ENCODE results near the gene EEPD1.
A peak's percentile ranks its signal among the peaks of the same experiment; 100 is the strongest.

EEPD1 gene

GRCh38 chr7:36262309-36263094 lies 109.4 kb downstream of the EEPD1 start:
- DNase-seq = no peak

GRCh38 chr7:36263095-36263484 lies 110.0 kb downstream of the EEPD1 start:
- DNase-seq = no peak

GRCh38 chr7:36264123-36264801 lies 111.2 kb downstream of the EEPD1 start:
- peak in 1 of 2 donors; percentile 50 for DNase-seq

GRCh38 chr7:36264913-36265516 lies 112.0 kb downstream of the EEPD1 start:
- DNase-seq = no peak

- peak in 1 of 2 donors; percentile 29 for DNase-seq
Measured at GRCh38 chr7:36265680-36266079, 112.6 kb downstream of the EEPD1 start.

- DNase-seq = no peak
Measured at GRCh38 chr7:36266190-36266589, 113.1 kb downstream of the EEPD1 start.

- DNase-seq = no peak
Measured at GRCh38 chr7:36266683-36267082, 113.6 kb downstream of the EEPD1 start.

GRCh38 chr7:36272211-36272566 lies 119.1 kb downstream of the EEPD1 start:
- DNase-seq = no peak

GRCh38 chr7:36272567-36273269 lies 119.7 kb downstream of the EEPD1 start:
- DNase-seq = no peak

GRCh38 chr7:36273836-36274235 lies 120.8 kb downstream of the EEPD1 start:
- DNase-seq = no peak

GRCh38 chr7:36275735-36276284 lies 122.8 kb downstream of the EEPD1 start:
- no peak for DNase-seq

- no peak for DNase-seq
Measured at GRCh38 chr7:36276428-36277248, 123.6 kb downstream of the EEPD1 start.

GRCh38 chr7:36277249-36277542 lies 124.1 kb downstream of the EEPD1 start:
- no peak for DNase-seq

- DNase-seq = no peak
Measured at GRCh38 chr7:36278069-36278619, 125.1 kb downstream of the EEPD1 start.

- DNase-seq = no peak
Measured at GRCh38 chr7:36278620-36279172, 125.6 kb downstream of the EEPD1 start.

- no peak for DNase-seq
Measured at GRCh38 chr7:36279200-36279925, 126.3 kb downstream of the EEPD1 start.

GRCh38 chr7:36279926-36280315 lies 126.9 kb downstream of the EEPD1 start:
- DNase-seq = no peak

- DNase-seq = peak in 1 of 2 donors; percentile 34
Measured at GRCh38 chr7:36280840-36281812, 128.1 kb downstream of the EEPD1 start.

GRCh38 chr7:36281945-36282717 lies 129.1 kb downstream of the EEPD1 start:
- no peak for DNase-seq
